Hepatocyte (in vitro differentiated cells): ENCODE results near the gene FSCN2.

Source experiments
- CTCF ChIP-seq: fragments of 200-600 bp; sonication (generic); IDR thresholded peaks from 2 replicates; pipeline ENCODE4 v1.5.1; 2016; ENCODE audit warnings: antibody characterized with exemption, mild to moderate bottlenecking; ENCODE audit not compliant: poor library complexity
- EZH2 ChIP-seq: fragments of 200-600 bp; sonication (generic); IDR thresholded peaks from 2 replicates; pipeline ENCODE4 v1.6.1; 2016; ENCODE audit warnings: antibody characterized with exemption, mild to moderate bottlenecking, borderline replicate concordance

- no peak for TF ChIP-seq CTCF
- no peak for TF ChIP-seq EZH2
These were observed 24.3 kb downstream of the FSCN2 start, which contains the start of gene FAAP100 for GRCh38 chr17:81552244-81553017.
